ENCODE data around the gene EMP2.

Gene EMP2

GRCh38 chr16:10599626-10600025 is 19.2 kb upstream of the EMP2 start:
- H3K4me1 ChIP-seq (ENCODE audit: insufficient read depth, poor library complexity, severe bottlenecking) = peaks cover 16% of the 10 kb centered on the region
- DNase-seq (ENCODE audit: low spot score) = no peak

DNA sequence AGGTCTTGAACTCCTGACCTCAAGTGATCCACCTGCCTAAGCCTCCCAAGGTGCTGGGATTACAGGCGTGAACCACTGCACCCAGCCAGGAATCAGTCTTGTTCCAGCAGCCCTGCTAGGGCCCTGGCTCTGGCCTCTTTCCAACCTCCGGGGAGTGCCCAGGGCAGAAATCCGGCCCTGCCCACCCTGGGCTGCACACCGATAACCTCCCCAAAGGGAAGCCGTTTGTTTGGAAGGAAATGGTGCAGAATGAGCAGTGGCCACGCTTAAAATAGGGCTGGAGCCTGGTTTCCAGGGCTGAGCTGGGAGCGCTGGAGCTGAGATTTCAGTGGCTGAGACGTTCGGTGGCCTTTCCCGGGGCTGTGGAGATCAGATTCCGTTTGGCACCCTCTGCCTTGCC is 17.8 kb upstream of the EMP2 start:
- DNase-seq (ENCODE audit: low spot score) (no peak), ATAC-seq (ENCODE audit: low read depth) (0 out of 3 replicates have a peak, but pooled peaks have one; percentile 11)
- H3K4me1 ChIP-seq (ENCODE audit: insufficient read depth, poor library complexity, severe bottlenecking) = peaks cover 24% of the 10 kb centered on the region
- no peaks in the 10 kb centered on the region for H3K36me3 ChIP-seq (ENCODE audit: low read depth)
- no peak for TF ChIP-seq CTCF (IDR thresholded peaks at IDR 0.05; ENCODE audit: poor library complexity, severe bottlenecking)
- H3K4me3 ChIP-seq (ENCODE audit: severe bottlenecking) = no peak overlapping the region
- H3K9me3 ChIP-seq (ENCODE audit: severe bottlenecking) = no peaks in the 10 kb centered on the region
- no peaks in the 10 kb centered on the region for H3K27me3 ChIP-seq (ENCODE audit: insufficient read depth, poor library complexity, severe bottlenecking)
- H3K27ac ChIP-seq (ENCODE audit: poor library complexity, severe bottlenecking) = no peak overlapping the region

More at GRCh38 chr16:10599626-10600025, 19.2 kb upstream of the EMP2 start:
- no peak overlapping the region for H3K27ac ChIP-seq (ENCODE audit: poor library complexity, severe bottlenecking)
- H3K9me3 ChIP-seq (ENCODE audit: severe bottlenecking) = no peaks in the 10 kb centered on the region
- ATAC-seq (ENCODE audit: low read depth) = no peak
- no peak overlapping the region for H3K4me3 ChIP-seq (ENCODE audit: severe bottlenecking)
- H3K36me3 ChIP-seq (ENCODE audit: low read depth) = no peaks in the 10 kb centered on the region
- no peak for TF ChIP-seq CTCF (IDR thresholded peaks at IDR 0.05; ENCODE audit: poor library complexity, severe bottlenecking)
- no peaks in the 10 kb centered on the region for H3K27me3 ChIP-seq (ENCODE audit: insufficient read depth, poor library complexity, severe bottlenecking)

DNA sequence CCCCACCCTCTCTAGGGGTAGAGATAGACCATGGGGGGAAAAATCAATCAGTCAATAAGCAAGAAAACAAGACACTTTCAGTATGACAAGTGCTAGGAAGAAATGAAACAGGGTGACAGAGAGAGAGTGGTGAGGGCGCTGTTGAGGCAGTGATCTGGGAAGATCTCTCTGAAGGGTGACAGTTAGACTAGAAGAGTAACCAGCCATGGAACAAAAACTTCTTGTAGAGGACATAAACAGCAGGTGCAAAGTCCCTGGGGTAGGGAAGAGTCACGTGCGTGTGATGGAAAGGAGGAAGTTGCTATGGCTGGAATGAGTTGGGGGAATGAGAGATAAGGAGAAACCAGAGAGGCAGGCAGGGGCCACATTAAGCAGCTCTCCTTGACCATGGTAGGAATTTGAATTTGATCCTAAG is 16.8 kb upstream of the EMP2 start:
- Histone ChIP-seq H3K27ac (ENCODE audit: poor library complexity, severe bottlenecking) (no peak overlapping the region), H3K9me3 (ENCODE audit: severe bottlenecking) (no peaks in the 10 kb centered on the region), H3K4me3 (ENCODE audit: severe bottlenecking) (no peak overlapping the region), H3K4me1 (ENCODE audit: insufficient read depth, poor library complexity, severe bottlenecking) (peaks cover 24% of the 10 kb centered on the region), H3K36me3 (ENCODE audit: low read depth) (no peaks in the 10 kb centered on the region), H3K27me3 (ENCODE audit: insufficient read depth, poor library complexity, severe bottlenecking) (no peaks in the 10 kb centered on the region)
- no peak for DNase-seq (ENCODE audit: low spot score)
- no peak for TF ChIP-seq CTCF (IDR thresholded peaks at IDR 0.05; ENCODE audit: poor library complexity, severe bottlenecking)
- no peak for ATAC-seq (ENCODE audit: low read depth)

DNA sequence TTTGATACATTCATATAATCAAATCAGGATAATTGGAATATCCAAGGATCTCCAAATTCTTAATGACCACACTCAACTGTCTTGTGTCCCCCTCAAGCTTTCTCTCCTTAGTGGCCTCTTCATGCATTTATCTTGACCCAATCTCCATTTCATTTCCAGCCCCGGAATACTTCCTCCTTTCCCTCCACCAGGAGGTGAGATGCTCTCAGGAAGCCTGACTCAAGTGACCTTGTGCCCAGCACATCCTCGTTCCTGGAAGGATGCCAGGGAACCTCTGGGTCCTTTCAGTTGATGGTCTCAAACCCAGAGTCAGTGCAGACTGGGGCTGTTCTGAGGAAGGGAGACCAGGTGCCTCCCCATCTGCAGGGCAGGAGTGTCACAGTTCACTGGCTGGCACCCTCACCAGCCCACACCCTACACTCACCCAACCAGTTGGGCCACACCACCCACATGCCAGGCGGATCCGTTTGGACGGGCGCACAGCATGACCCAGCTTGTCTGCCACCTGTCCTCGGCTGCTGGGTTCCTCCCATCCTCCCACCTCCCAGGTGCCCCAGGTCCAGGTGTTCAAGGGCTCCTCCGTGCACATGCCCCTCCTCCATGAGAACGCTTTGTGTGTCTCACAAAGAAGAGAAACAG is 14.0 kb upstream of the EMP2 start:
- ATAC-seq (ENCODE audit: low read depth) (peak; percentile 90), DNase-seq (ENCODE audit: low spot score) (peak; percentile 91)
- peaks cover 16% of the 10 kb centered on the region for H3K4me1 ChIP-seq (ENCODE audit: insufficient read depth, poor library complexity, severe bottlenecking)
- no peak overlapping the region for H3K4me3 ChIP-seq (ENCODE audit: severe bottlenecking)
- no peaks in the 10 kb centered on the region for H3K36me3 ChIP-seq (ENCODE audit: low read depth)
- no peak for TF ChIP-seq CTCF (IDR thresholded peaks at IDR 0.05; ENCODE audit: poor library complexity, severe bottlenecking)
- H3K27ac ChIP-seq (ENCODE audit: poor library complexity, severe bottlenecking) = peak overlapping the region; percentile 24
- no peaks in the 10 kb centered on the region for H3K27me3 ChIP-seq (ENCODE audit: insufficient read depth, poor library complexity, severe bottlenecking)
- H3K9me3 ChIP-seq (ENCODE audit: severe bottlenecking) = no peaks in the 10 kb centered on the region

GRCh38 chr16:10592611-10593010 is 12.2 kb upstream of the EMP2 start:
- no peak for TF ChIP-seq CTCF (IDR thresholded peaks at IDR 0.05; ENCODE audit: poor library complexity, severe bottlenecking)
- H3K27me3 ChIP-seq (ENCODE audit: insufficient read depth, poor library complexity, severe bottlenecking) = no peaks in the 10 kb centered on the region

More at GRCh38 chr16:10592611-10593010, 12.2 kb upstream of the EMP2 start:
- ATAC-seq (ENCODE audit: low read depth) = no peak
- Histone ChIP-seq H3K4me3 (ENCODE audit: severe bottlenecking) (no peak overlapping the region), H3K9me3 (ENCODE audit: severe bottlenecking) (no peaks in the 10 kb centered on the region), H3K27ac (ENCODE audit: poor library complexity, severe bottlenecking) (no peak overlapping the region), H3K4me1 (ENCODE audit: insufficient read depth, poor library complexity, severe bottlenecking) (peaks cover 13% of the 10 kb centered on the region), H3K36me3 (ENCODE audit: low read depth) (no peaks in the 10 kb centered on the region)
- no peak for DNase-seq (ENCODE audit: low spot score)
